CD4-positive, alpha-beta memory T cell (primary cell): ENCODE measurements around the gene UBL4A. TPM values are rescaled to one million over a fixed set of nuclear protein-coding genes. Genes with fewer than 3 reads are reported as not detected.

Experiments
- CTCF ChIA-PET: fragments of 350-600 bp; sonication (Branson Sonifier 250); formaldehyde crosslinking; loops from one replicate; lab custom pipeline; 2021; ENCODE audit warnings: inconsistent platforms; ENCODE audit not compliant: partially characterized antibody; lab: Charles Lee
- POLR2A ChIA-PET: fragments of 350-600 bp; sonication (Branson Sonifier 250); formaldehyde crosslinking; loops from one replicate; lab custom pipeline; 2021; ENCODE audit not compliant: partially characterized antibody; lab: Charles Lee
- DNase-seq, 5 donors: peaks; one replicate each; pipeline versions ENCODE4 v3.0.0 to v3.0.0-alpha.2; 2020 to 2022; ENCODE audit warnings: mixed read lengths in 1 of 5
- H3K27ac ChIP-seq: one replicate; pipeline ENCODE4 v1.7.0; 2013; ENCODE audit warnings: low read depth, low read length
- H3K27me3 ChIP-seq: 2 replicates; pipeline ENCODE4 v1.7.0; 2013; ENCODE audit warnings: mild to moderate bottlenecking, low read length, moderate library complexity; ENCODE audit not compliant: insufficient read depth
- H3K36me3 ChIP-seq: 2 replicates; pipeline ENCODE4 v1.7.0; 2013; ENCODE audit warnings: mild to moderate bottlenecking, low read length, moderate library complexity; ENCODE audit not compliant: insufficient read depth
- H3K4me1 ChIP-seq: 2 replicates; pipeline ENCODE4 v1.7.0; 2013; ENCODE audit warnings: mild to moderate bottlenecking, low read length, moderate library complexity; ENCODE audit not compliant: insufficient read depth
- H3K4me3 ChIP-seq, 2 donors: one replicate each; pipeline ENCODE4 v1.7.0; 2013; ENCODE audit warnings: low read length in 2 of 2, mild to moderate bottlenecking in 1 of 2
- H3K9me3 ChIP-seq, 2 donors: one replicate each; pipeline ENCODE4 v1.7.0; 2013; ENCODE audit warnings: low read length in 2 of 2, control low read depth in 1 of 2; ENCODE audit not compliant: control insufficient read depth in 1 of 2
- H3K27ac Mint-ChIP-seq, 7 donors: one replicate each; pipeline ENCODE4 v1.8.0; 2020 to 2021; ENCODE audit warnings: mixed read lengths in 7 of 7, mild to moderate bottlenecking in 6 of 7, inconsistent platforms in 3 of 7, moderate library complexity in 3 of 7
- H3K27me3 Mint-ChIP-seq, 2 donors: one replicate each; pipeline ENCODE4 v1.8.0; 2020 to 2021; ENCODE audit warnings: mixed read lengths in 2 of 2
- H3K36me3 Mint-ChIP-seq, 2 donors: one replicate each; pipeline ENCODE4 v1.8.0; 2020 to 2021; ENCODE audit warnings: mixed read lengths in 2 of 2, inconsistent platforms in 1 of 2, mild to moderate bottlenecking in 1 of 2
- H3K4me1 Mint-ChIP-seq, 4 donors: one replicate each; pipeline ENCODE4 v1.8.0; 2020 to 2021; ENCODE audit warnings: mixed read lengths in 4 of 4, mild to moderate bottlenecking in 1 of 4
- H3K4me3 Mint-ChIP-seq, 8 donors: one replicate each; pipeline ENCODE4 v1.8.0; 2020 to 2021; ENCODE audit warnings: mixed read lengths in 8 of 8, mild to moderate bottlenecking in 7 of 8, moderate library complexity in 6 of 8, inconsistent platforms in 3 of 8
- H3K9me3 Mint-ChIP-seq, 8 donors: one replicate each; pipeline ENCODE4 v1.8.0; 2020 to 2021; ENCODE audit warnings: mixed read lengths in 8 of 8, mild to moderate bottlenecking in 5 of 8, inconsistent platforms in 3 of 8, moderate library complexity in 1 of 8
- intact Hi-C: fragments of 100-400 bp; cut with micrococcal nuclease; formaldehyde crosslinking; loops from one replicate; pipeline ENCODE4 v1.15.1; 2023
- polyA plus RNA-seq, 2 donors: library from polyadenylated mRNA; unstranded; fragments of 300-500 nt; fragmentation: Illumina TruSeq; gene quantifications; one replicate each; pipeline ENCODE4 v1.2.3, GENCODE V29; 2021
- total RNA-seq, 2 experiments: library from RNA; stranded (reverse); gene quantifications; one replicate each; pipeline ENCODE4 v1.2.3, GENCODE V29; 2021

Gene UBL4A
- total and polyA plus RNA-seq, 4 experiments from 2014 or later = 33.2 to 66.8 (median 49.1) TPM

DNA sequence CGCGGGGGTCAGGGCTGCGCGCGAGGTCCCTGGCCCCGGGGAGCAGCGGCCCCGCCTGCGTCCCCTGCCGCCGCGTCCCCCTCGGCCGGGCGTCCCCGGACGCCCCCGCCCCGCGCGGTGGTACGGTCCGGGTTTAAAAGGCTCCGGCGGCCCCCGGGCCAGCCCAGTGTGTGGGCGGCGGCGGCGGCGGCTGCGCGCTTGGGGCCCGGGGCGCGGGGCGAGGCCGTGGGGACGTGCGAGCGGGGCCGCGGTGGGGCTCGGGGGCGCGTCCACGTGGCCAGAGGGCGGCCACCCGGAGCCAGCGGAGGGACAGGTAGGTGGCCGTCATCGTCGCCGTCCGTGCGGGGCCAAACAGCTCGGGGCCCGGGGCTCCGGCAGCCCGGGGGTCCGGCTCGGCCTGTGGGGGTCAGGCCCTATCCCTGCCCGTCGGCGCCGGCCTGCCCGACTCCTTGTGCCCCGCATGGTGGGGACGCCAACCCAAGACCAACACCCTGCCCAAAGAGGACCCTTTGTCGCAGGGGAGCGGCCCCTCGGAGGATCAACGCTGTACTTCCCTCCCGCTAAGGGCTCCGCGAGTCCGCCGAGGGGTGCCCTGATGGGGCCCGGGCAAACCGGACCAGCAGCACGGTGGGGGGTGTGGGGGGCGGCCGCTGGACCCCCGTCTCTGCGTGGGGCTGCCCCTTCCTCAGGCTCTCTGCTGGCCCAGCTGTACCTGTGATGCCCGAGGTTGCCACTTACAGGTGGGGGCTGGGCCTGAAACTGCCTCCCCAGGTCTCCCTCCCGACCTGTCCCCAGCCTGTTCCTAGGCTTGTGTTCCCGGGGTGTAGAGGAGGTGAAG lies 28.1 kb downstream of the UBL4A start, which contains the start of gene PLXNA3:
PLXNA3 (plus strand) TSS at position 166 of the 838 bp plus-strand sequence. CDS start 1,903 bp downstream, outside the sequence.
- H3K27ac ChIP-seq = peak within 1 kb of the TSS; percentile 55
- ChIA-PET POLR2A (interaction anchor here (0.7 to 4.5 kb wide), 15 partner anchors 10 to 532 kb away, joined by 3 to 42 read pairs (median 11); partner anchors contain the start of genes ATP6AP1, FAM3A, FAM50A and LAGE3), CTCF (interaction anchor here (1.4 kb wide), 1 partner anchor 59 kb away, joined by 4 read pairs; no protein-coding TSS in a partner anchor)
- peaks cover 3% of the 10 kb centered on the region for H3K36me3 ChIP-seq
- Mint-ChIP-seq H3K4me1 (peaks cover 4 to 19% (median 6%) of the 10 kb centered on the region in 4 donors), H3K27me3 (no peaks in the 10 kb centered on the region), H3K4me3 (peak within 1 kb of the TSS; percentile 89 to 97 (median 94)), H3K36me3 (peaks cover 0 to 20% of the 10 kb centered on the region in 2 donors), H3K27ac (peak within 1 kb of the TSS; percentile 74 to 97 (median 95)), H3K9me3 (peaks cover 0 to 7% (median 0%) of the 10 kb centered on the region in 8 donors)
- no peaks in the 10 kb centered on the region for H3K27me3 ChIP-seq
- peak in 4 of 5 donors; percentile 70 to 79 (median 74) for DNase-seq
- no peaks in the 10 kb centered on the region for H3K9me3 ChIP-seq
- peak within 1 kb of the TSS; percentile 17 to 55 for H3K4me3 ChIP-seq
- intact Hi-C loops = loop anchor here (5.0 kb wide), 1 partner anchor 59 kb away; the partner anchor contains the start of gene FAM3A
- peaks cover 9% of the 10 kb centered on the region for H3K4me1 ChIP-seq

GRCh38 chrX:154457491-154458115 lies 28.8 kb downstream of the UBL4A start:
- peak overlapping the region in 1 of 2 donors; percentile 49 for H3K4me3 ChIP-seq
- peaks cover 9% of the 10 kb centered on the region for H3K4me1 ChIP-seq
- peaks cover 0 to 7% (median 0%) of the 10 kb centered on the region in 8 donors for H3K9me3 Mint-ChIP-seq
- DNase-seq = peak; percentile 65 to 78 (median 72)
- peak overlapping the region; percentile 69 to 97 (median 95) for H3K27ac Mint-ChIP-seq
- peak overlapping the region; percentile 89 to 97 (median 94) for H3K4me3 Mint-ChIP-seq
- POLR2A ChIA-PET = interaction anchor here (1.3 to 4.5 kb wide), 11 partner anchors 11 to 531 kb away, joined by 3 to 42 read pairs (median 16); partner anchors contain the start of genes ATP6AP1, FAM3A, FAM50A and LAGE3
- CTCF ChIA-PET = no interaction called here
- intact Hi-C loops = loop anchor here (2.0 to 5.0 kb wide), 3 partner anchors 21 to 60 kb away; partner anchors contain the start of genes FAM3A, LAGE3 and SLC10A3
- H3K27ac ChIP-seq = peak overlapping the region; percentile 40
- no peaks in the 10 kb centered on the region for H3K36me3 ChIP-seq
- H3K9me3 ChIP-seq = no peaks in the 10 kb centered on the region
- H3K27me3 ChIP-seq = no peaks in the 10 kb centered on the region
- peaks cover 0 to 14% of the 10 kb centered on the region in 2 donors for H3K36me3 Mint-ChIP-seq
- H3K4me1 Mint-ChIP-seq = peaks cover 4 to 19% (median 5%) of the 10 kb centered on the region in 4 donors
- H3K27me3 Mint-ChIP-seq = no peaks in the 10 kb centered on the region

- Mint-ChIP-seq H3K9me3 (peaks cover 0 to 7% (median 0%) of the 10 kb centered on the region in 8 donors), H3K27me3 (no peaks in the 10 kb centered on the region), H3K27ac (no peak overlapping the region), H3K4me1 (peaks cover 2 to 5% (median 4%) of the 10 kb centered on the region in 4 donors), H3K4me3 (no peak overlapping the region), H3K36me3 (peaks cover 3 to 10% of the 10 kb centered on the region in 2 donors)
- peaks cover 13% of the 10 kb centered on the region for H3K36me3 ChIP-seq
- H3K27me3 ChIP-seq = no peaks in the 10 kb centered on the region
- DNase-seq = no peak
- H3K27ac ChIP-seq = no peak overlapping the region
- POLR2A ChIA-PET = interaction anchor here (1.6 kb wide), 1 partner anchor 53 kb away, joined by 3 read pairs; no protein-coding TSS in a partner anchor
- CTCF ChIA-PET = no interaction called here
- H3K4me1 ChIP-seq = no peaks in the 10 kb centered on the region
- no peaks in the 10 kb centered on the region for H3K9me3 ChIP-seq
- no peak overlapping the region for H3K4me3 ChIP-seq
- intact Hi-C loops = no loop called here
Measured at GRCh38 chrX:154452823-154453222, 33.6 kb downstream of the UBL4A start.

GRCh38 chrX:154450312-154450711 lies 36.1 kb downstream of the UBL4A start:
- Mint-ChIP-seq H3K4me1 (peaks cover 0 to 14% (median 3%) of the 10 kb centered on the region in 4 donors), H3K27ac (no peak overlapping the region), H3K27me3 (no peaks in the 10 kb centered on the region), H3K36me3 (peaks cover 3 to 12% of the 10 kb centered on the region in 2 donors), H3K4me3 (no peak overlapping the region), H3K9me3 (peaks cover 0 to 4% (median 0%) of the 10 kb centered on the region in 8 donors)
- intact Hi-C loops = no loop called here
- CTCF ChIA-PET = no interaction called here
- POLR2A ChIA-PET = interaction anchor here (1.4 kb wide), 1 partner anchor 12 kb away, joined by 3 read pairs; no protein-coding TSS in a partner anchor
- no peaks in the 10 kb centered on the region for H3K9me3 ChIP-seq
- no peak for DNase-seq
- peaks cover 8% of the 10 kb centered on the region for H3K4me1 ChIP-seq
- peaks cover 13% of the 10 kb centered on the region for H3K36me3 ChIP-seq
- H3K27ac ChIP-seq = no peak overlapping the region
- no peak overlapping the region for H3K4me3 ChIP-seq
- no peaks in the 10 kb centered on the region for H3K27me3 ChIP-seq

GRCh38 chrX:154449618-154450017 lies 36.8 kb downstream of the UBL4A start:
- Histone ChIP-seq H3K27me3 (no peaks in the 10 kb centered on the region), H3K36me3 (peaks cover 13% of the 10 kb centered on the region), H3K4me3 (no peak overlapping the region), H3K9me3 (no peaks in the 10 kb centered on the region), H3K4me1 (peaks cover 15% of the 10 kb centered on the region), H3K27ac (no peak overlapping the region)
- intact Hi-C loops = no loop called here
- Mint-ChIP-seq H3K9me3 (peaks cover 0 to 4% (median 0%) of the 10 kb centered on the region in 8 donors), H3K4me1 (peaks cover 0 to 20% (median 3%) of the 10 kb centered on the region in 4 donors), H3K27me3 (no peaks in the 10 kb centered on the region), H3K27ac (no peak overlapping the region), H3K4me3 (no peak overlapping the region), H3K36me3 (peaks cover 3 to 12% of the 10 kb centered on the region in 2 donors)
- no peak for DNase-seq
- ChIA-PET CTCF (no interaction called here), POLR2A (interaction anchor here (1.4 kb wide), 1 partner anchor 11 kb away, joined by 3 read pairs; no protein-coding TSS in a partner anchor)

GRCh38 chrX:154448484-154448883 lies 37.9 kb downstream of the UBL4A start:
- Mint-ChIP-seq H3K27me3 (no peaks in the 10 kb centered on the region), H3K27ac (no peak overlapping the region), H3K36me3 (peaks cover 3 to 12% of the 10 kb centered on the region in 2 donors), H3K4me3 (no peak overlapping the region), H3K9me3 (no peaks in the 10 kb centered on the region), H3K4me1 (peaks cover 3 to 22% (median 3%) of the 10 kb centered on the region in 4 donors)
- no peak for DNase-seq
- Histone ChIP-seq H3K27me3 (no peaks in the 10 kb centered on the region), H3K4me1 (peaks cover 18% of the 10 kb centered on the region), H3K27ac (no peak overlapping the region), H3K36me3 (peaks cover 13% of the 10 kb centered on the region), H3K9me3 (no peaks in the 10 kb centered on the region), H3K4me3 (no peak overlapping the region)
- intact Hi-C loops = no loop called here
- ChIA-PET CTCF (no interaction called here), POLR2A (interaction anchor here (8.5 kb wide), 1 partner anchor 10 kb away, joined by 42 read pairs; the partner anchor contains the start of gene PLXNA3)
